ENCODE data around the gene FHOD3. TPM values are rescaled to one million over a fixed set of nuclear protein-coding genes. Genes with fewer than 3 reads are reported as not detected.
"Not testable (repeated sequence)": the region's sequence is repeated elsewhere in the genome, so short reads cannot be mapped to it uniquely, and the experiment has no call there.

The FHOD3 gene
- total RNA-seq, 1 experiment from 2014 or later = 22.7 TPM

- no peak overlapping the region for H3K27ac ChIP-seq (ENCODE audit: low read length)
- in situ Hi-C loops (cut with HindIII; ENCODE audit: low pct_unique_long_range_greater_than_20kb, low sequenced_read_pairs) = no loop called here
- H3K4me3 ChIP-seq (ENCODE audit: low read depth in 2 of 2, low read length in 2 of 2) = no peak overlapping the region
- H3K4me1 ChIP-seq (ENCODE audit: control insufficient read depth, insufficient read depth, low read length) = no peaks in the 10 kb centered on the region
- BruUV-seq (replicated peaks) = no TSS peak
- H3K27me3 ChIP-seq (ENCODE audit: control insufficient read depth, insufficient read depth, low read length) = no peaks in the 10 kb centered on the region
- H3K9me3 ChIP-seq (ENCODE audit: control insufficient read depth, insufficient read depth, low read depth, low read length) = no peaks in the 10 kb centered on the region
- ATAC-seq = no peak
- TF ChIP-seq, protein P1, sequence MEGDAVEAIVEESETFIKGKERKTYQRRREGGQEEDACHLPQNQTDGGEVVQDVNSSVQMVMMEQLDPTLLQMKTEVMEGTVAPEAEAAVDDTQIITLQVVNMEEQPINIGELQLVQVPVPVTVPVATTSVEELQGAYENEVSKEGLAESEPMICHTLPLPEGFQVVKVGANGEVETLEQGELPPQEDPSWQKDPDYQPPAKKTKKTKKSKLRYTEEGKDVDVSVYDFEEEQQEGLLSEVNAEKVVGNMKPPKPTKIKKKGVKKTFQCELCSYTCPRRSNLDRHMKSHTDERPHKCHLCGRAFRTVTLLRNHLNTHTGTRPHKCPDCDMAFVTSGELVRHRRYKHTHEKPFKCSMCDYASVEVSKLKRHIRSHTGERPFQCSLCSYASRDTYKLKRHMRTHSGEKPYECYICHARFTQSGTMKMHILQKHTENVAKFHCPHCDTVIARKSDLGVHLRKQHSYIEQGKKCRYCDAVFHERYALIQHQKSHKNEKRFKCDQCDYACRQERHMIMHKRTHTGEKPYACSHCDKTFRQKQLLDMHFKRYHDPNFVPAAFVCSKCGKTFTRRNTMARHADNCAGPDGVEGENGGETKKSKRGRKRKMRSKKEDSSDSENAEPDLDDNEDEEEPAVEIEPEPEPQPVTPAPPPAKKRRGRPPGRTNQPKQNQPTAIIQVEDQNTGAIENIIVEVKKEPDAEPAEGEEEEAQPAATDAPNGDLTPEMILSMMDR (IDR thresholded peaks at IDR 0.05) = no peak
- TF ChIP-seq, protein P2, sequence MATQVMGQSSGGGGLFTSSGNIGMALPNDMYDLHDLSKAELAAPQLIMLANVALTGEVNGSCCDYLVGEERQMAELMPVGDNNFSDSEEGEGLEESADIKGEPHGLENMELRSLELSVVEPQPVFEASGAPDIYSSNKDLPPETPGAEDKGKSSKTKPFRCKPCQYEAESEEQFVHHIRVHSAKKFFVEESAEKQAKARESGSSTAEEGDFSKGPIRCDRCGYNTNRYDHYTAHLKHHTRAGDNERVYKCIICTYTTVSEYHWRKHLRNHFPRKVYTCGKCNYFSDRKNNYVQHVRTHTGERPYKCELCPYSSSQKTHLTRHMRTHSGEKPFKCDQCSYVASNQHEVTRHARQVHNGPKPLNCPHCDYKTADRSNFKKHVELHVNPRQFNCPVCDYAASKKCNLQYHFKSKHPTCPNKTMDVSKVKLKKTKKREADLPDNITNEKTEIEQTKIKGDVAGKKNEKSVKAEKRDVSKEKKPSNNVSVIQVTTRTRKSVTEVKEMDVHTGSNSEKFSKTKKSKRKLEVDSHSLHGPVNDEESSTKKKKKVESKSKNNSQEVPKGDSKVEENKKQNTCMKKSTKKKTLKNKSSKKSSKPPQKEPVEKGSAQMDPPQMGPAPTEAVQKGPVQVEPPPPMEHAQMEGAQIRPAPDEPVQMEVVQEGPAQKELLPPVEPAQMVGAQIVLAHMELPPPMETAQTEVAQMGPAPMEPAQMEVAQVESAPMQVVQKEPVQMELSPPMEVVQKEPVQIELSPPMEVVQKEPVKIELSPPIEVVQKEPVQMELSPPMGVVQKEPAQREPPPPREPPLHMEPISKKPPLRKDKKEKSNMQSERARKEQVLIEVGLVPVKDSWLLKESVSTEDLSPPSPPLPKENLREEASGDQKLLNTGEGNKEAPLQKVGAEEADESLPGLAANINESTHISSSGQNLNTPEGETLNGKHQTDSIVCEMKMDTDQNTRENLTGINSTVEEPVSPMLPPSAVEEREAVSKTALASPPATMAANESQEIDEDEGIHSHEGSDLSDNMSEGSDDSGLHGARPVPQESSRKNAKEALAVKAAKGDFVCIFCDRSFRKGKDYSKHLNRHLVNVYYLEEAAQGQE (IDR thresholded peaks at IDR 0.05; ENCODE audit: insufficient read depth in 1 of 2, low read depth in 2 of 2, low read length in 1 of 2) = no peak
- TF ChIP-seq SIN3A (IDR thresholded peaks at IDR 0.05; ENCODE audit: borderline replicate concordance, insufficient read depth, low read depth, low read length) = no peak
- no peak for TF ChIP-seq POLR2AphosphoS5 (IDR thresholded peaks at IDR 0.05; ENCODE audit: low read depth, low read length)
- TF ChIP-seq TCF7L2 (IDR thresholded peaks at IDR 0.05; ENCODE audit: low read depth, low read length) = no peak
- ChIA-PET POLR2A (no interaction called here), CTCF (no interaction called here)
- intact Hi-C loops (cut with micrococcal nuclease; ENCODE audit: unreplicated experiment) = no loop called here
- H3K36me3 ChIP-seq (ENCODE audit: control insufficient read depth, insufficient read depth, low read length) = no peaks in the 10 kb centered on the region
- DNase-seq (ENCODE audit: low read depth, low spot score) = no peak
These were observed 250.0 kb downstream of the FHOD3 start for GRCh38 chr18:36547544-36547943.

GRCh38 chr18:36551274-36551673 lies 253.8 kb downstream of the FHOD3 start:
- H3K36me3 ChIP-seq (ENCODE audit: control insufficient read depth, insufficient read depth, low read length); DNase-seq (ENCODE audit: low read depth, low spot score); H3K27me3 ChIP-seq (ENCODE audit: control insufficient read depth, insufficient read depth, low read length); H3K4me1 ChIP-seq (ENCODE audit: control insufficient read depth, insufficient read depth, low read length); POLR2A ChIA-PET; H3K4me3 ChIP-seq (ENCODE audit: low read depth in 2 of 2, low read length in 2 of 2); in situ Hi-C loops (cut with HindIII; ENCODE audit: low pct_unique_long_range_greater_than_20kb, low sequenced_read_pairs); ATAC-seq; CTCF ChIA-PET; intact Hi-C loops (cut with micrococcal nuclease; ENCODE audit: unreplicated experiment); H3K9me3 ChIP-seq (ENCODE audit: control insufficient read depth, insufficient read depth, low read depth, low read length); BruUV-seq (replicated peaks); H3K27ac ChIP-seq (ENCODE audit: low read length): not testable (repeated sequence)

GRCh38 chr18:36558234-36558633 lies 260.7 kb downstream of the FHOD3 start:
- Histone ChIP-seq H3K36me3 (ENCODE audit: control insufficient read depth, insufficient read depth, low read length) (no peaks in the 10 kb centered on the region), H3K27ac (ENCODE audit: low read length) (no peak overlapping the region), H3K4me1 (ENCODE audit: control insufficient read depth, insufficient read depth, low read length) (no peaks in the 10 kb centered on the region), H3K9me3 (ENCODE audit: control insufficient read depth, insufficient read depth, low read depth, low read length) (no peaks in the 10 kb centered on the region), H3K4me3 (ENCODE audit: low read depth in 2 of 2, low read length in 2 of 2) (no peak overlapping the region), H3K27me3 (ENCODE audit: control insufficient read depth, insufficient read depth, low read length) (no peaks in the 10 kb centered on the region)
- ChIA-PET CTCF (no interaction called here), POLR2A (no interaction called here)
- intact Hi-C loops (cut with micrococcal nuclease; ENCODE audit: unreplicated experiment) (no loop called here), in situ Hi-C loops (cut with HindIII; ENCODE audit: low pct_unique_long_range_greater_than_20kb, low sequenced_read_pairs) (no loop called here)
- DNase-seq (ENCODE audit: low read depth, low spot score) (no peak), ATAC-seq (no peak)
- TF ChIP-seq, protein P2 (IDR thresholded peaks at IDR 0.05; ENCODE audit: insufficient read depth in 1 of 2, low read depth in 2 of 2, low read length in 1 of 2) = no peak
- TF ChIP-seq TCF7L2 (IDR thresholded peaks at IDR 0.05; ENCODE audit: low read depth, low read length) (no peak), SIN3A (IDR thresholded peaks at IDR 0.05; ENCODE audit: borderline replicate concordance, insufficient read depth, low read depth, low read length) (no peak), POLR2AphosphoS5 (IDR thresholded peaks at IDR 0.05; ENCODE audit: low read depth, low read length) (no peak)
- TF ChIP-seq, protein P1 (IDR thresholded peaks at IDR 0.05) = no peak
- BruUV-seq (replicated peaks) = no TSS peak

Measured in Panc1 (cell line).